MG63 (cell line): Measurements from ENCODE around the gene P2RX5. TPM values are rescaled to one million over a fixed set of nuclear protein-coding genes. Genes with fewer than 3 reads are reported as not detected.
A peak's percentile ranks its signal among the peaks of the same experiment; 100 is the strongest.

Source experiments
- DNase-seq: peaks from one replicate; pipeline ENCODE4 v3.0.0-alpha.2; 2020
- H3K27me3 ChIP-seq: fragments of 250-450 bp; sonication (Bioruptor Pico); 2 replicates; pipeline ENCODE4 v1.5.1; 2020; ENCODE audit warnings: mild to moderate bottlenecking, moderate library complexity
- H3K36me3 ChIP-seq: fragments of 250-450 bp; sonication (Bioruptor Pico); 2 replicates; pipeline ENCODE4 v1.5.1; 2020; ENCODE audit warnings: mild to moderate bottlenecking, moderate library complexity
- H3K4me3 ChIP-seq: fragments of 250-450 bp; sonication (Bioruptor Pico); 2 replicates; pipeline ENCODE4 v1.5.1; 2020; ENCODE audit warnings: mild to moderate bottlenecking, moderate library complexity
- H3K9me3 ChIP-seq: fragments of 250-450 bp; sonication (Bioruptor Pico); 2 replicates; pipeline ENCODE4 v1.5.1; 2020; ENCODE audit warnings: mild to moderate bottlenecking, moderate library complexity
- total RNA-seq: library from RNA; depleted of rRNA; stranded (reverse); fragments of >200 nt; shearing (Covaris generic); gene quantifications from 2 replicates; pipeline ENCODE4 v1.2.3, GENCODE V29; 2014; ENCODE audit warnings: low replicate concordance

Gene P2RX5
- total RNA-seq, 1 experiment from 2014 or later, result 12.3 TPM

GRCh38 chr17:3668279-3669084 is 27.5 kb downstream of the P2RX5 start, which contains the start of the genes EMC6 and TAX1BP3:
EMC6 (plus strand) TSS chr17:3668812; CDS start chr17:3669147, 335 bp downstream.
TAX1BP3 (minus strand) TSS chr17:3668578; CDS start chr17:3668526, 52 bp downstream.
- peak within 1 kb of the TSS; percentile 99 for H3K4me3 ChIP-seq
- no peaks in the 10 kb centered on the region for H3K9me3 ChIP-seq

GRCh38 chr17:3667366-3668278 is 28.3 kb downstream of the P2RX5 start:
- H3K9me3 ChIP-seq, result no peaks in the 10 kb centered on the region
- DNase-seq, result peak; percentile 88
- peak overlapping the region; percentile 99 for H3K4me3 ChIP-seq
- H3K27me3 ChIP-seq, result no peaks in the 10 kb centered on the region
- H3K36me3 ChIP-seq, result peaks cover 14% of the 10 kb centered on the region

More at GRCh38 chr17:3668279-3669084, 27.5 kb downstream of the P2RX5 start, which contains the start of the genes EMC6 and TAX1BP3:
- Histone ChIP-seq H3K36me3 (peaks cover 14% of the 10 kb centered on the region), H3K27me3 (no peaks in the 10 kb centered on the region)
- DNase-seq, result peak; percentile 92

- Histone ChIP-seq H3K36me3 (peaks cover 14% of the 10 kb centered on the region), H3K27me3 (no peaks in the 10 kb centered on the region), H3K4me3 (no peak overlapping the region), H3K9me3 (no peaks in the 10 kb centered on the region)
- DNase-seq, result no peak
Observed at GRCh38 chr17:3666516-3666915, 29.4 kb downstream of the P2RX5 start.

- DNase-seq, result no peak
- no peak overlapping the region for H3K4me3 ChIP-seq
- H3K27me3 ChIP-seq, result no peaks in the 10 kb centered on the region
- H3K9me3 ChIP-seq, result no peaks in the 10 kb centered on the region
- H3K36me3 ChIP-seq, result peaks cover 14% of the 10 kb centered on the region
Observed at GRCh38 chr17:3665834-3666233, 30.1 kb downstream of the P2RX5 start.

- Histone ChIP-seq H3K36me3 (peaks cover 7% of the 10 kb centered on the region), H3K4me3 (no peak overlapping the region), H3K9me3 (no peaks in the 10 kb centered on the region), H3K27me3 (no peaks in the 10 kb centered on the region)
- no peak for DNase-seq
Observed at GRCh38 chr17:3663102-3664011, 32.6 kb downstream of the P2RX5 start.

- Histone ChIP-seq H3K27me3 (no peaks in the 10 kb centered on the region), H3K9me3 (no peaks in the 10 kb centered on the region)
Observed at GRCh38 chr17:3660311-3660891, 35.6 kb downstream of the P2RX5 start.

GRCh38 chr17:3659541-3660111 is 36.3 kb downstream of the P2RX5 start:
- Histone ChIP-seq H3K27me3 (no peaks in the 10 kb centered on the region), H3K4me3 (no peak overlapping the region), H3K9me3 (no peaks in the 10 kb centered on the region), H3K36me3 (peaks cover 3% of the 10 kb centered on the region; the same call in 1 of the 2 replicates)
- peak; percentile 87 for DNase-seq

More at GRCh38 chr17:3660311-3660891, 35.6 kb downstream of the P2RX5 start:
- H3K4me3 ChIP-seq, result no peak overlapping the region
- DNase-seq, result no peak
- peaks cover 7% of the 10 kb centered on the region for H3K36me3 ChIP-seq

GRCh38 chr17:3658784-3659449 is 37.0 kb downstream of the P2RX5 start:
- no peaks in the 10 kb centered on the region for H3K36me3 ChIP-seq
- no peak for DNase-seq
- H3K27me3 ChIP-seq, result no peaks in the 10 kb centered on the region
- no peaks in the 10 kb centered on the region for H3K9me3 ChIP-seq
- no peak overlapping the region for H3K4me3 ChIP-seq

- Histone ChIP-seq H3K9me3 (no peaks in the 10 kb centered on the region), H3K36me3 (no peaks in the 10 kb centered on the region), H3K27me3 (no peaks in the 10 kb centered on the region), H3K4me3 (no peak overlapping the region)
- DNase-seq, result no peak
Observed at GRCh38 chr17:3657874-3658783, 37.8 kb downstream of the P2RX5 start.

- H3K27me3 ChIP-seq, result no peaks in the 10 kb centered on the region
- H3K36me3 ChIP-seq, result no peaks in the 10 kb centered on the region
- DNase-seq, result no peak
Observed at GRCh38 chr17:3657588-3657869, 38.4 kb downstream of the P2RX5 start.

GRCh38 chr17:3656755-3657587 is 39.0 kb downstream of the P2RX5 start:
- Histone ChIP-seq H3K4me3 (no peak overlapping the region), H3K36me3 (no peaks in the 10 kb centered on the region), H3K27me3 (no peaks in the 10 kb centered on the region), H3K9me3 (no peaks in the 10 kb centered on the region)
- no peak for DNase-seq

More at GRCh38 chr17:3657588-3657869, 38.4 kb downstream of the P2RX5 start:
- H3K9me3 ChIP-seq, result no peaks in the 10 kb centered on the region
- H3K4me3 ChIP-seq, result no peak overlapping the region

- DNase-seq, result no peak
- no peak overlapping the region for H3K4me3 ChIP-seq
- H3K27me3 ChIP-seq, result no peaks in the 10 kb centered on the region
- H3K36me3 ChIP-seq, result no peaks in the 10 kb centered on the region
- H3K9me3 ChIP-seq, result no peaks in the 10 kb centered on the region
Observed at GRCh38 chr17:3656353-3656752, 39.6 kb downstream of the P2RX5 start.

GRCh38 chr17:3655766-3656165 is 40.2 kb downstream of the P2RX5 start:
- no peak for DNase-seq
- Histone ChIP-seq H3K9me3 (no peaks in the 10 kb centered on the region), H3K27me3 (no peaks in the 10 kb centered on the region), H3K4me3 (no peak overlapping the region), H3K36me3 (no peaks in the 10 kb centered on the region)
